Natural killer cell treated with Interleukin-12 subunit alpha and Interleukin-12 subunit beta and Interleukin-15 and Interleukin-18, amount 100 ng/mL, for 72 hours (primary cell): ENCODE results near the gene CADM1. TPM values are rescaled to one million over a fixed set of nuclear protein-coding genes. Genes with fewer than 3 reads are reported as not detected.
A peak's percentile ranks its signal among the peaks of the same experiment; 100 is the strongest.
"Not testable (repeated sequence)": the region's sequence is repeated elsewhere in the genome, so short reads cannot be mapped to it uniquely, and the experiment has no call there.

Experiments used
- ATAC-seq, 2 donors: fragments of 150-1000 bp; cut with Tn5 transposase in 1 of 2; sonication (Bioruptor Pico), chemical (Tn5 transposase) in 1 of 2; 2 replicates each; pipeline ENCODE4 v1.10.0; 2021
- DNase-seq: peaks from one replicate; pipeline ENCODE4 v3.0.0; 2022; ENCODE audit warnings: low spot score
- H3K27ac Mint-ChIP-seq, 2 donors: 1 replicate in 1 of 2; 2 replicates in 1 of 2; pipeline ENCODE4 v1.8.0; 2022; ENCODE audit warnings: mixed read lengths in 2 of 2, mild to moderate bottlenecking in 1 of 2, moderate library complexity in 1 of 2
- H3K27me3 Mint-ChIP-seq, 2 donors: 1 replicate in 1 of 2; 2 replicates in 1 of 2; pipeline ENCODE4 v1.8.0; 2022; ENCODE audit warnings: mixed read lengths in 2 of 2
- H3K36me3 Mint-ChIP-seq: one replicate; pipeline ENCODE4 v1.8.0; 2022; ENCODE audit warnings: mixed read lengths
- H3K4me1 Mint-ChIP-seq, 2 donors: 1 replicate in 1 of 2; 2 replicates in 1 of 2; pipeline ENCODE4 v1.8.0; 2022; ENCODE audit warnings: low read depth in 2 of 2, mixed read lengths in 2 of 2, mild to moderate bottlenecking in 1 of 2
- H3K4me3 Mint-ChIP-seq: one replicate; pipeline ENCODE4 v1.8.0; 2022; ENCODE audit warnings: mixed read lengths
- H3K9me3 Mint-ChIP-seq: 2 replicates; pipeline ENCODE4 v1.8.0; 2022; ENCODE audit warnings: mixed read lengths
- total RNA-seq, 2 donors: library from RNA; stranded (reverse); gene quantifications; one replicate each; pipeline ENCODE4 v1.2.3, GENCODE V29; 2022

CADM1 gene
- total RNA-seq, 2 donors from 2014 or later, result 0.50 to 1.0 TPM

GRCh38 chr11:115481528-115481927 lies 22.7 kb downstream of the CADM1 start:
- Mint-ChIP-seq H3K27me3 (peaks cover 8 to 38% of the 10 kb centered on the region in 2 donors), H3K4me3 (no peak overlapping the region), H3K36me3 (no peaks in the 10 kb centered on the region), H3K4me1 (no peaks in the 10 kb centered on the region), H3K9me3 (peaks cover 16% of the 10 kb centered on the region), H3K27ac (no peak overlapping the region)
- DNase-seq, result no peak
- ATAC-seq, result no peak

DNA sequence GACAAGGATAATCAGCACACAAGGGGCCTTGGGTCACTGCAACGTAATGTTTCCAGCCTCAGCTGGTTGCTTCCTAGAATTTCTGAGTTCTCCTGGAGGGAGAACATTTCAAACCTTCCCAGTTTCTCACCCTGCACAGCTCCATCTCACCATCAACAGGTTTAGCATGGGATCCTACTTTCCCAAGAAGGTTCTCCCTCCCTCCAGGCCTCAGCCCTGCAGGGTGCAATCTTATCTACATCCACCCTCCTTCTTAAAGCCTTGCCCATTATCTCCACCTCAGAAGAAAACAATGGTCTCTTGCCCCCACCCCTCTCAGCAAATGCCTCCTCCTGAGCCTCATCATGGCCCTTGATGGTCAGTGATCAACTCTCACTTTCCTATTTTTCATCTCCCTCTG lies 23.6 kb downstream of the CADM1 start:
- no peak for ATAC-seq
- H3K4me3 Mint-ChIP-seq, result no peak overlapping the region

DNA sequence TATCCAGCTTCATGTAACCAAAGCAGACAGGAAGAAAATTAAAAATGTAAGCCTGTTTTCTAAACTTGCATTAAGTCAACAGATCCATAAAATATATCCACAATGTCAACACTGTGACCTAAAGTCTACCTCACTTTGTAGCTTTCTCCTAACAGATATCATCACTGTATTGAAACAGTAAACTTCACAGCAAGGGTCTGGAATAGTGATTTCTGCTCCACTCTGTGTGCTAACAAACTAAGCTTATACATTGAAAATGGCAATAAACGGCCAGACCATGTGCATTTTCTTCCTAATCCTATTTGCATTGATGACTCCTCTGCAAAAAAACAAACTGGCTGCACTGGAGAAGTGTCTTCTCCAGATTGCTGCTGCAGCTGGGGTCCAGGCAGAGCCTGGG lies 26.8 kb downstream of the CADM1 start:
- H3K27ac Mint-ChIP-seq, result no peak overlapping the region
- no peaks in the 10 kb centered on the region for H3K4me1 Mint-ChIP-seq
- peaks cover 6 to 27% of the 10 kb centered on the region in 2 donors for H3K27me3 Mint-ChIP-seq
- no peak for ATAC-seq
- H3K4me3 Mint-ChIP-seq, result no peak overlapping the region
- peaks cover 8% of the 10 kb centered on the region for H3K9me3 Mint-ChIP-seq
- H3K36me3 Mint-ChIP-seq, result no peaks in the 10 kb centered on the region
- no peak for DNase-seq

More for the DNA sequence above, 23.6 kb downstream of the CADM1 start:
- H3K36me3 Mint-ChIP-seq, result no peaks in the 10 kb centered on the region
- no peak overlapping the region for H3K27ac Mint-ChIP-seq
- H3K9me3 Mint-ChIP-seq, result peaks cover 12% of the 10 kb centered on the region
- DNase-seq, result no peak
- no peaks in the 10 kb centered on the region for H3K4me1 Mint-ChIP-seq
- H3K27me3 Mint-ChIP-seq, result peaks cover 8 to 35% of the 10 kb centered on the region in 2 donors

GRCh38 chr11:115476463-115477286 lies 27.5 kb downstream of the CADM1 start:
- no peaks in the 10 kb centered on the region for H3K36me3 Mint-ChIP-seq
- DNase-seq (no peak), ATAC-seq (no peak)
- H3K27me3 Mint-ChIP-seq, result peaks cover 7 to 24% of the 10 kb centered on the region in 2 donors
- H3K9me3 Mint-ChIP-seq, result peaks cover 5% of the 10 kb centered on the region
- H3K4me3 Mint-ChIP-seq, result no peak overlapping the region
- no peaks in the 10 kb centered on the region for H3K4me1 Mint-ChIP-seq
- no peak overlapping the region for H3K27ac Mint-ChIP-seq

GRCh38 chr11:115475564-115475963 lies 28.7 kb downstream of the CADM1 start:
- no peak overlapping the region for H3K27ac Mint-ChIP-seq
- peaks cover 7% of the 10 kb centered on the region for H3K9me3 Mint-ChIP-seq
- no peaks in the 10 kb centered on the region for H3K4me1 Mint-ChIP-seq
- no peak for ATAC-seq
- H3K27me3 Mint-ChIP-seq, result peaks cover 5 to 22% of the 10 kb centered on the region in 2 donors
- no peak overlapping the region for H3K4me3 Mint-ChIP-seq
- no peak for DNase-seq
- no peaks in the 10 kb centered on the region for H3K36me3 Mint-ChIP-seq

GRCh38 chr11:115474306-115474705 lies 29.9 kb downstream of the CADM1 start:
- H3K36me3 Mint-ChIP-seq, H3K27ac Mint-ChIP-seq, ATAC-seq, H3K4me1 Mint-ChIP-seq, H3K9me3 Mint-ChIP-seq, DNase-seq, H3K4me3 Mint-ChIP-seq: not testable (repeated sequence)
- H3K27me3 Mint-ChIP-seq, result peaks cover 5 to 22% of the 10 kb centered on the region in 2 donors

DNA sequence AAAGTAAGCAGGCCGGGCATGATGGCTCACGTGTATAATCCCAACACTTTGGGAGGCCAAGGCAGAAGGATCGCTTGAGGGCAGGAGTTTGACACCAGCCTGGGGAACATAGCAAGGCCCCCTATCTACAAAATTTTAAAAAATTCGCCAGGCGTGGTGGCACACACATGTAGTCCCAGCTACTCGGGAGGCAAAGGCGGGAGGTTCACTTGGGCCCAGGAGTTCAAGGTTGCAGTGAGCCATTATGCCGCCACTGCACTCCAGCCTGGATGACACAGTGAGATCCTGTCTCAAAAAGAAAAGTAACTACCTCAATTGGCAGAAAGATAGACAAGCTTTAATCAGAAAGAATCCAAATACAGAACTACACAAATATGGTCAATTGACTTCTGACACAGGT lies 31.0 kb downstream of the CADM1 start:
- ATAC-seq (no peak), DNase-seq (no peak)
- Mint-ChIP-seq H3K27ac (no peak overlapping the region), H3K4me3 (no peak overlapping the region), H3K9me3 (peaks cover 10% of the 10 kb centered on the region), H3K27me3 (peaks cover 5 to 22% of the 10 kb centered on the region in 2 donors), H3K4me1 (no peaks in the 10 kb centered on the region), H3K36me3 (no peaks in the 10 kb centered on the region)

- DNase-seq, result no peak
- Mint-ChIP-seq H3K4me1 (no peaks in the 10 kb centered on the region), H3K27ac (no peak overlapping the region), H3K9me3 (peaks cover 12% of the 10 kb centered on the region), H3K27me3 (peaks cover 5 to 16% of the 10 kb centered on the region in 2 donors), H3K36me3 (no peaks in the 10 kb centered on the region), H3K4me3 (no peak overlapping the region)
- ATAC-seq, result peak in 1 of 2 donors; percentile 33
Measured at GRCh38 chr11:115471367-115471766, 32.8 kb downstream of the CADM1 start.

DNA sequence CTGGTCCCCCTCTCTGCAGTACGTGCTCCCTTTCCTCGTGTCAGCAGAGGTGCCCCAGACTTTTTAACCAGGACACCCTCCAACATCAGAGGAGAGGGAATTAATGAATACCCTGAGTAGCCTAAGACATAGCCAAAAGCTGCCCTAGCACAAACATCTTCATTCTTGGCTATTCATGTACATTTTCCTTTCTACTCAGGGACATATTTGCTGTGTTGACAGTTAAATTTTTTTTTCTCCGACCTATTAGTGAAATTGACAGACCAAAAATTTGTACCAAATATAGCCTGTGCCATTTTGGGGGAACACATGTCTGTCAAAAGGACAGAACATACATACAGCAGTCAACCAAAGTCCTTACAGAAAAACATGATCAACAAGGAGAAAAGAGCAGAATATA lies 33.3 kb downstream of the CADM1 start:
- H3K9me3 Mint-ChIP-seq, result peaks cover 12% of the 10 kb centered on the region
- H3K4me3 Mint-ChIP-seq, result no peak overlapping the region
- no peaks in the 10 kb centered on the region for H3K4me1 Mint-ChIP-seq
- no peaks in the 10 kb centered on the region for H3K36me3 Mint-ChIP-seq
- H3K27ac Mint-ChIP-seq, result no peak overlapping the region
- no peak for DNase-seq
- peaks cover 5 to 13% of the 10 kb centered on the region in 2 donors for H3K27me3 Mint-ChIP-seq
- ATAC-seq, result no peak

DNA sequence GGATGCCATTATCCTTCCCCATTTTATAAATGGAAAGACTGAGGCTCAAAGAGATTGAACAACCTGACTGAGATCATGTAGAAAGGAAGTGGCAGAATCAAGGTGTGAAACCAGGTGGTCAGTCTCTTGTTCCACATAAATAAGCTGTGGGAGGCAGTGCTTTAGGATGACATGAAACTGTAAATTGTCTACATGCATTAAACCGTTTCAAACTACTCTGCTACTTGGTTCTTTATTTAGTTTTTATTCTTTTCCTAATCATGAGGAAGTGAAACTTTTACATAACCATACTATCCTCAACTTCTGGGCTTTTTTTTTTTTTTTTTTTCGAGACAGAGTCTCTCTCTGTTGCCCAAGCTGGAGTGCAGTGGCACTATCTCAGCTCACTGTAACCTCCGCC lies 34.9 kb downstream of the CADM1 start:
- ATAC-seq (no peak), DNase-seq (no peak)
- Mint-ChIP-seq H3K27me3 (peaks cover 5 to 13% of the 10 kb centered on the region in 2 donors), H3K9me3 (peaks cover 12% of the 10 kb centered on the region), H3K27ac (no peak overlapping the region), H3K4me3 (no peak overlapping the region), H3K4me1 (no peaks in the 10 kb centered on the region), H3K36me3 (no peaks in the 10 kb centered on the region)

GRCh38 chr11:115466122-115466521 lies 38.1 kb downstream of the CADM1 start:
- H3K27ac Mint-ChIP-seq, result no peak overlapping the region
- H3K27me3 Mint-ChIP-seq, result peaks cover 6 to 17% of the 10 kb centered on the region in 2 donors
- DNase-seq (no peak), ATAC-seq (no peak)
- H3K4me1 Mint-ChIP-seq, result no peaks in the 10 kb centered on the region
- H3K4me3 Mint-ChIP-seq, result no peak overlapping the region
- peaks cover 7% of the 10 kb centered on the region for H3K9me3 Mint-ChIP-seq
- no peaks in the 10 kb centered on the region for H3K36me3 Mint-ChIP-seq

DNA sequence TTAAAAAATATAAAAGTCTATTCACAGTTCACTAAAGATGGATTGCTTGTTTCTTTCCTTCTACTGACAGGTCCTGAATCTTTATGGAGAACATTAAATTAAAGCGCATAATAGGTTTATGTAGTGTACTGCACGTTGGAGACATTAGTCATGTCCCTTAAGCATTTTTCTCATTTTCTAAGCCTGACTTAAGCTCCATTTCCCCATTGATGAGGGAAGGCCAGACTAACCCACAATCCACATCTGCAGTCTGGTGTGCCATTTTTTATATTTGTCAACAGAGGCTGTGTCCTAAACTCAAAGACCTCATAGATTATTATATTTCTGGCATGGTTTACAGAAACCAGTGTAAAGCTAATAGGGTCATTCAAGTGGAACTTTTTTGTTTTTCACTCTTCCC lies 39.9 kb downstream of the CADM1 start:
- H3K4me3 Mint-ChIP-seq, result no peak overlapping the region
- ATAC-seq, result no peak
- no peaks in the 10 kb centered on the region for H3K4me1 Mint-ChIP-seq

DNA sequence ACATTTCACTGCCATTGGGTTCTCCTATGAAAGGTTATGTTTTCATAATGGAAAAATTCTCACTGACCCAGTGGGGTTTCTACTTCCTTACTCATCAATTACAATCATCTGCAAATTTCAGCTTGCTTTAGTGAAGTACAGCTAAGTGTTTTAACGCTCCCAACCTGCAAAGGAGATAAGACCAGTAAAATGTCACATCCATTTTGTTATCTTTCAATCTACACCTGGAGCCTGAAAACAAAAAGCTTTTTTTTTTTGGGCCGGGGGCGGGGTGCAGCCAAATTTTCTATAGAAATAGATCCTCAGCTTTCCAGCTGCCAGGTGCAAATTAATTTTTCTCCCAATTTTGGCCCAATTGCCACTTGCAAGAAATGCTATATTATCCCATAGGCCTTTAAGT lies 40.6 kb downstream of the CADM1 start:
- Mint-ChIP-seq H3K36me3 (no peaks in the 10 kb centered on the region), H3K9me3 (peaks cover 8% of the 10 kb centered on the region), H3K4me1 (no peaks in the 10 kb centered on the region), H3K4me3 (no peak overlapping the region), H3K27me3 (peaks cover 6 to 22% of the 10 kb centered on the region in 2 donors), H3K27ac (no peak overlapping the region)
- DNase-seq, result no peak
- ATAC-seq, result no peak

More for the DNA sequence above, 39.9 kb downstream of the CADM1 start:
- Mint-ChIP-seq H3K36me3 (no peaks in the 10 kb centered on the region), H3K27me3 (peaks cover 6 to 22% of the 10 kb centered on the region in 2 donors), H3K27ac (no peak overlapping the region), H3K9me3 (peaks cover 8% of the 10 kb centered on the region)
- DNase-seq, result no peak

GRCh38 chr11:115462757-115463156 lies 41.5 kb downstream of the CADM1 start:
- Mint-ChIP-seq H3K4me3 (no peak overlapping the region), H3K36me3 (no peaks in the 10 kb centered on the region), H3K4me1 (no peaks in the 10 kb centered on the region), H3K9me3 (peaks cover 3% of the 10 kb centered on the region), H3K27me3 (peaks cover 6 to 22% of the 10 kb centered on the region in 2 donors), H3K27ac (no peak overlapping the region)
- ATAC-seq (no peak), DNase-seq (no peak)
